ENCODE data around the gene LGR6. TPM values are rescaled to one million over a fixed set of nuclear protein-coding genes. Genes with fewer than 3 reads are reported as not detected.

LGR6 gene
- total RNA-seq, 4 donors from 2014 or later = 0.12 to 2.8 (median 0.48) TPM

DNA sequence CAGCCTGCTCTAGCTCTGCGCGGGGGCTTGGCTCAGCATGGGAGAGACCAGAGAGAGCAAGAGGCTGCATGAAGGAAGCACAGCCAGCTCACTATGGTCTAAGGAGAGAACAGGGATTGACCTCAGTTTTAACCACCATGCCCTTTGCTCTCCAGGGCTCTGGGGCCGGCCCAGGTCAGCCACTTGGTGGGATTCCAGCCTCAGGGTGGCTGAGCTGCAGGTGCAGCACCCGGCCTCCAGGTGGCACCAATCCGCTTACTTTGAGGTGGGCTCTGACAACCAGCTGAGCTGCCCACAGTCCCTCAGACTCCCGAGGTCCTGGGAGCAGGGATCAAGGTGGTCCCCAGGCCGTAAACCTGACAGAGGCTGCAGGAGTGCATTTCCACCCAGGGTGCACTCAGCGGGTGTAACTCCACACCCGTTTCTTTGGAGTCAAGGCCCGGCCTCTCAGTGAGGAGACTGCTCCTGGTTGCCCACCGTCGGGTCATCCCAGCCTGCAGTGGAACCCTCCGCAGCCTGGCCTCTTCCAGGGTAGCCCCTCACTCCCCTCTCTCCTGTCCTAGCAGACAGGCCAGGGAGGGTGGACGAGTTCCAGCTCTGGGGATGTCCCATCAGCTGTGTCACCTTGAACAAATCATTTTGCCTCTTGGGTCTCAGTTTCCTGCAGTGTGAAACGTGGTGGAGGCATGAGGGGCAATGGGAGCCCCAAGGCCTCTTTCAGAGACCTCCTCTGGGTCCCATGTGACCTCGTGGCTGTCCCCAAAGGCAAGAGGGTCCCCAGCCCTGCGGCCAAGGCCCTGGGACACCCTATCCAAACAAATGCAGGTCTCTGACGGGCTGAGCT lies 607 bp upstream of the LGR6 start:
- TF ChIP-seq, protein P1, sequence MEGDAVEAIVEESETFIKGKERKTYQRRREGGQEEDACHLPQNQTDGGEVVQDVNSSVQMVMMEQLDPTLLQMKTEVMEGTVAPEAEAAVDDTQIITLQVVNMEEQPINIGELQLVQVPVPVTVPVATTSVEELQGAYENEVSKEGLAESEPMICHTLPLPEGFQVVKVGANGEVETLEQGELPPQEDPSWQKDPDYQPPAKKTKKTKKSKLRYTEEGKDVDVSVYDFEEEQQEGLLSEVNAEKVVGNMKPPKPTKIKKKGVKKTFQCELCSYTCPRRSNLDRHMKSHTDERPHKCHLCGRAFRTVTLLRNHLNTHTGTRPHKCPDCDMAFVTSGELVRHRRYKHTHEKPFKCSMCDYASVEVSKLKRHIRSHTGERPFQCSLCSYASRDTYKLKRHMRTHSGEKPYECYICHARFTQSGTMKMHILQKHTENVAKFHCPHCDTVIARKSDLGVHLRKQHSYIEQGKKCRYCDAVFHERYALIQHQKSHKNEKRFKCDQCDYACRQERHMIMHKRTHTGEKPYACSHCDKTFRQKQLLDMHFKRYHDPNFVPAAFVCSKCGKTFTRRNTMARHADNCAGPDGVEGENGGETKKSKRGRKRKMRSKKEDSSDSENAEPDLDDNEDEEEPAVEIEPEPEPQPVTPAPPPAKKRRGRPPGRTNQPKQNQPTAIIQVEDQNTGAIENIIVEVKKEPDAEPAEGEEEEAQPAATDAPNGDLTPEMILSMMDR (IDR thresholded peaks at IDR 0.05) = peak in 3 of 4 experiments; percentile 69 to 94 (median 74)
- no peak for TF ChIP-seq POLR2A (IDR thresholded peaks at IDR 0.05)
- peak; percentile 55 for ATAC-seq
- H3K4me3 ChIP-seq = peak overlapping the region in 1 of 2 donors; percentile 43
- peaks cover 60% of the 10 kb centered on the region for H3K27me3 ChIP-seq
- H3K27ac ChIP-seq = no peak overlapping the region
- peaks cover 0 to 17% (median 0%) of the 10 kb centered on the region in 3 donors for H3K4me1 ChIP-seq
- no peaks in the 10 kb centered on the region for H3K9me3 ChIP-seq
- WGBS, 2 donors (ENCODE audit: low coverage in 1 of 2) = 14 to 62% methylated on average over 1 to 2 of the region's 18 CpGs
- no peaks in the 10 kb centered on the region for H3K36me3 ChIP-seq

DNA sequence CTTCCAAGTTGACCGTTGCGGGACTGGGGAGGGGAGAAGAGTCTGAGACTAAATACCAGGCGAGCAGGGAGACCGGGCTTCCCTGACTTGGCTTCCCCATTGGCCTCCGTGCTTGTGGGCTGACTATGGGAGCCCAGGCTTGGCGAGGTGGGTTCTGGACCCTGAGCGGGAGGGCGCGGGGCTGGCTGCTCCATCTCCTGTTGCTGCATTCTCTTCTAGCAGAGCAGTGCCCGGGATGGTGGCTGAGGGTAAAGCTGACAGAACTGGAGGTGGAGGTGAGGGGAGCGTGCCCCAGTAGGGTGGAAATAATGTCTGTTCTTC lies 689 bp downstream of the LGR6 start:
- no peak for ATAC-seq

DNA sequence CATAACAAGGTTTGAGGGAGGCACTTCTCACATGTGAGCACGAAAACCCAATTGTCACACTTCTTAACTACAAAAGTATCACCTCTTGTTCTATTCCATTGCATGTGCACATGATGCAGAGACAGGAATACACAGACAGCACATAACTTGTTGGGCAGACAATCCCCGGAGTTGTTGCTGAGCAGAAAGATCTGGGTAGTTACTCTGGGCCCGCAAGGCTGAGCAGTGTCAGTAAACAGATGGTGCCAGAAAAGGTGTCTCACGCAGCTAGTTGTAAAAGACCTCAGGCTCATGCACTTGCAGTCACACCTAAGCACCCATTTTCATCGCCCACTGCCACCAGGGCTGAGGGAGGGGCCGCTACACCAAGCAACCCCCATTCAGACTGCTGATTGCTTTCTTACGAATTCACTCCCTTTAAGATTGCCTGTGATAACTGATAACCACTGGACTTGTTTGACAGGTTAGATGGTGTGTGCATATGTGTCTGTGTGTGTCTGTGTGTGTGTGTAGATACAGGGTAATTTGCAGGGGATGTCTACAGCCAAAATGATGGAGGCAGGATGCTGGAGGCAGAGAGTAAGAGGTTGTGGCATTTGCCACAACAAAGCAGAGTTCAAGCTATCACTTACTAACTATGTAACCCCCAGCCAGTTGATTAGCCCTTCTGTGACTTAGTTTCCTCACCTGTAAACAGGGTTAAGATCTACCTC lies 4.2 kb downstream of the LGR6 start:
- no peaks in the 10 kb centered on the region for H3K9me3 ChIP-seq
- H3K36me3 ChIP-seq = no peaks in the 10 kb centered on the region
- peaks cover 0 to 27% (median 0%) of the 10 kb centered on the region in 3 donors for H3K4me1 ChIP-seq
- 67% methylated on average over 1 of the region's 7 CpGs; no CpG with 5 or more reads in 1 of the 2 donors for WGBS, 2 donors (ENCODE audit: low coverage in 1 of 2)
- H3K27me3 ChIP-seq = peaks cover 34% of the 10 kb centered on the region
- TF ChIP-seq POLR2A (IDR thresholded peaks at IDR 0.05) (no peak), EP300 (IDR thresholded peaks at IDR 0.05) (no peak), POLR2AphosphoS5 (IDR thresholded peaks at IDR 0.05) (no peak)
- TF ChIP-seq, protein P1 (IDR thresholded peaks at IDR 0.05) = no peak
- no peak for ATAC-seq
- no peak overlapping the region for H3K4me3 ChIP-seq
- H3K27ac ChIP-seq = no peak overlapping the region

More for the DNA sequence above, 689 bp downstream of the LGR6 start:
- H3K27me3 ChIP-seq = peaks cover 48% of the 10 kb centered on the region
- H3K9me3 ChIP-seq = no peaks in the 10 kb centered on the region
- H3K4me1 ChIP-seq = peaks cover 0 to 18% (median 0%) of the 10 kb centered on the region in 3 donors
- TF ChIP-seq POLR2AphosphoS5 (IDR thresholded peaks at IDR 0.05) (no peak), EP300 (IDR thresholded peaks at IDR 0.05) (no peak), POLR2A (IDR thresholded peaks at IDR 0.05) (no peak)
- TF ChIP-seq, protein P1 (IDR thresholded peaks at IDR 0.05) = no peak
- H3K36me3 ChIP-seq = no peaks in the 10 kb centered on the region
- no peak overlapping the region for H3K27ac ChIP-seq
- peak overlapping the region in 1 of 2 donors; percentile 43 for H3K4me3 ChIP-seq
- WGBS, 2 donors (ENCODE audit: low coverage in 1 of 2) = no CpG with 5 or more reads among the region's 11 CpGs

DNA sequence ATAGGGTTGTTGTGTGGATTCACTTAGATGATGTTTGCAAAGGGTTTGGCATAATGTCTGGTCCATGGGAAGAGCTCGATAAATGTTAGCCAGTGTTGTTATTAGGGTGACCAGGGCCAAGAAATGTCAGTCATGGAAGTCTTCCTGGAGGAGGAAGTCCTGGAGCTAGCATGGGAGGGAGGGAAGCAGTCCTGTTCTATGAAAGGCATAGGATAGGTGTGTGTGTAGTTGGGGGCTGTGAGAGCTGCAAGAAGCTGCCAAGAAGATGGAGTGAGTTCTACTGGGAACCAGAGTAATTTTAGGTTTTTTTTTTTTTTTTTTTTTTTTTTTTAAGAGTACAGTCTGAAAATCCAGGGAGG lies 4.7 kb downstream of the LGR6 start:
- H3K36me3 ChIP-seq = no peaks in the 10 kb centered on the region
- no peak overlapping the region for H3K27ac ChIP-seq
- H3K4me3 ChIP-seq = no peak overlapping the region
- H3K27me3 ChIP-seq = peaks cover 29% of the 10 kb centered on the region
- no peaks in the 10 kb centered on the region for H3K9me3 ChIP-seq
- 67 to 88% methylated on average over 1 of the region's 1 CpG for WGBS, 2 donors (ENCODE audit: low coverage in 1 of 2)
- no peak for TF ChIP-seq POLR2A (IDR thresholded peaks at IDR 0.05)
- TF ChIP-seq POLR2AphosphoS5 (IDR thresholded peaks at IDR 0.05) = no peak
- TF ChIP-seq EP300 (IDR thresholded peaks at IDR 0.05) = no peak
- TF ChIP-seq, protein P1 (IDR thresholded peaks at IDR 0.05) = no peak
- peaks cover 0 to 21% (median 0%) of the 10 kb centered on the region in 3 donors for H3K4me1 ChIP-seq
- no peak for ATAC-seq

Data from gastroesophageal sphincter (tissue), 4 donors.